Measurements from ENCODE around the gene GYPC.

- no peak for TF ChIP-seq EZH2 (IDR thresholded peaks at IDR 0.05)
- TF ChIP-seq POLR2AphosphoS5 (IDR thresholded peaks at IDR 0.05; ENCODE audit: borderline replicate concordance, low read depth, low read length) = no peak
Observed at GRCh38 chr2:126664234-126664633, 8.3 kb downstream of the GYPC start.
